IPS-15b (cell line): ENCODE results near the gene RPH3AL.

Experiments used
- H3K27me3 ChIP-seq: one replicate; pipeline ENCODE4 v1.6.1; 2013; ENCODE audit warnings: low read length; ENCODE audit not compliant: control insufficient read depth, insufficient read depth
- H3K36me3 ChIP-seq: one replicate; pipeline ENCODE4 v1.6.1; 2013; ENCODE audit warnings: low read length; ENCODE audit not compliant: control insufficient read depth, insufficient read depth
- H3K4me1 ChIP-seq: one replicate; pipeline ENCODE4 v1.6.1; 2013; ENCODE audit warnings: mild to moderate bottlenecking, low read length; ENCODE audit not compliant: control insufficient read depth, insufficient read depth
- H3K4me3 ChIP-seq: one replicate; pipeline ENCODE4 v1.5.1; 2013; ENCODE audit warnings: low read depth, low read length
- H3K9ac ChIP-seq: one replicate; pipeline ENCODE4 v1.6.1; 2013; ENCODE audit warnings: low read depth, mild to moderate bottlenecking, low read length
- H3K9me3 ChIP-seq: one replicate; pipeline ENCODE4 v1.6.1; 2013; ENCODE audit warnings: mild to moderate bottlenecking, low read length; ENCODE audit not compliant: control insufficient read depth, insufficient read depth

The RPH3AL gene

DNA sequence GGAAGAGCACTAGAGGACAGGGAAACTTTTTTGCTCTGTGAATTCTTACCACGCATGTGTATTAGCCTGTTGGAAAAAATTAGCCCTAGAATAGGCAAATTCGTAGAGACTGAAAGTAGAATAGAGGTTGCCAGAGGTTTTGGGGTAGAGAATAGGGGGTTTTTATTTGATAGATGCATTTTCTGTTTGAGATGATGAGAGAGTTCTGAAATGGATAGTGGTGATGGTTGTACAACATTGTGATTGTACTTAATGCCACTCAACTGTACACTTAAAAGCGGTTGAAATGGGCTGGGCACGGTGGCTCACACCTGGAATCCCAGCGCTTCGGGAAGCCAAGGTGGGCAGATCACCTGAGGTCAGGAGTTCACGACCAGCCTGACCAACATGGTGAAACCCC lies 163.2 kb downstream of the RPH3AL start:
- Histone ChIP-seq H3K4me1 (no peaks in the 10 kb centered on the region), H3K9me3 (no peaks in the 10 kb centered on the region), H3K36me3 (no peaks in the 10 kb centered on the region), H3K9ac (no peak overlapping the region), H3K27me3 (peaks cover 6% of the 10 kb centered on the region), H3K4me3 (no peak overlapping the region)

DNA sequence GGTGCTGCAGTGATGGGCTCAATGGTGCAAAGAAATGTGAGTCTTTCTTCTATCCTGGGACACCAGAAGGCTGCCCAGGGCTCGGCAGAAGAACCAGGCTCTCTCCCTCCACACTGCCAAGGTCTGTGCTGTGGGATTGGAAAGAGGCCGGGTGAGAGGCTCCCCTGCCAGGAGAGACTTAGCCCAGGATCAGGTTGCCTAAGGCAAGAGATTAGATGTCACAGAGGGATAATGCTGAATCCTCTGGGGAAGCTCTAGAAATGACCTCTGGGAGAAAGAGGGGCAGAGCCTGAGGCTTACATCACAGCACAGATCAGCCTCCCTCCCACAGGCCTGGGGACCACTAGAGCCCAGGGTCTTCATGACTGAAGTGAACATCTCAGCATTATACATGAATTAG lies 165.5 kb downstream of the RPH3AL start:
- Histone ChIP-seq H3K9ac (no peak overlapping the region), H3K36me3 (no peaks in the 10 kb centered on the region), H3K4me1 (peaks cover 2% of the 10 kb centered on the region), H3K4me3 (no peak overlapping the region), H3K27me3 (peaks cover 23% of the 10 kb centered on the region), H3K9me3 (no peaks in the 10 kb centered on the region)

DNA sequence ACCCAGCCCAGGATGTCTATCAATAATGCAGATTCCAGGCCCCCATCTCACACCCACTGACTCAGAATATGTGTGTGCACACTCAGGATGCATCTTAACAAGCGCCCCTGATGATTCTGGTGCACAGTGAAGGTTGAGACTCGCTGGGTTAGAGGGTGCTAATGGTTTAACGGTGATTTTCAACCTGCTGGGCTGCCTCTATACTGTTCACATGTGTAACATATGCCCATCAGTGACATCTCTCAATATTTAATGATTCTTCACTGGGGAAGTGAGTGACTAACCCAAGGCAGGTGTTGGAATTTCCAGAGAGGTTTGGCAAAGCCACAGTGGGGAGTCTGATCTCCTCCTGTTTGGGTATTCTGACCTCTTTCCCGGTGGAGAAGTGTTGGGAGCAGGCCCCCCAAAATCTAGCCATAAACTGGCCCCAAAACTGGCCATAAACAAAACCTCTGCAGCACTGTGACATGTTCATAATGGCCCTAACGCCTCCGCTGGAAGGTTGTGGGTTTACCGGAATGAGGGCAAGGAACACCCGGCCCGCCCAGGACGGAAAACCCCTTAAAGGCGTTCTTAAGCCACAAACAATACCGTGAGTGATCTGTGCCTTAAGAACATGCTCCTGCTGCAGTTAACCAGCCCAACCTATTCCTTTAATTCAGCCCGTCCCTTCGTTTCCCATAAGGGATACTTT lies 167.0 kb downstream of the RPH3AL start:
- H3K9me3 ChIP-seq: no peaks in the 10 kb centered on the region
- no peaks in the 10 kb centered on the region for H3K36me3 ChIP-seq
- no peak overlapping the region for H3K9ac ChIP-seq
- no peak overlapping the region for H3K4me3 ChIP-seq
- H3K27me3 ChIP-seq: peaks cover 29% of the 10 kb centered on the region
- peaks cover 3% of the 10 kb centered on the region for H3K4me1 ChIP-seq

DNA sequence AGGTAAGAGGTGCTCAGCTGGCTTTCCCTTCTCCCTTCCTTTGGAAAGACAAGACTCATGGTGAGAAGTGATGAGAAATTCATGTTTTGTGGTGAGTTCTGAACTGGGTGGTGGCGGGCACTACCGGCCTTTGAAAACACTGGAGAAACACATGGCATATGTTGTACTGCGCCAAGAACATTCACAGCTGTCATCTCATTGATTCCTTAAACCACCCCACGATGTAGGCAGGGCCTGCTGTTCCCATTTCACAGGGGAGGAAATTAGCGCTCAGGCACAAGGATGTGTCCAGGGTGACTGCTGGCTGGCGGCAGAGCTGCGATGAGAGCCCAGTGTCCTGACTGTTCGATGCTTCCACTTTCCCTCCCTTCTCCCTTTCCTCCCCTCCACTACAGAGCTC lies 169.6 kb downstream of the RPH3AL start:
- H3K4me3 ChIP-seq: no peak overlapping the region
- peaks cover 45% of the 10 kb centered on the region for H3K27me3 ChIP-seq

DNA sequence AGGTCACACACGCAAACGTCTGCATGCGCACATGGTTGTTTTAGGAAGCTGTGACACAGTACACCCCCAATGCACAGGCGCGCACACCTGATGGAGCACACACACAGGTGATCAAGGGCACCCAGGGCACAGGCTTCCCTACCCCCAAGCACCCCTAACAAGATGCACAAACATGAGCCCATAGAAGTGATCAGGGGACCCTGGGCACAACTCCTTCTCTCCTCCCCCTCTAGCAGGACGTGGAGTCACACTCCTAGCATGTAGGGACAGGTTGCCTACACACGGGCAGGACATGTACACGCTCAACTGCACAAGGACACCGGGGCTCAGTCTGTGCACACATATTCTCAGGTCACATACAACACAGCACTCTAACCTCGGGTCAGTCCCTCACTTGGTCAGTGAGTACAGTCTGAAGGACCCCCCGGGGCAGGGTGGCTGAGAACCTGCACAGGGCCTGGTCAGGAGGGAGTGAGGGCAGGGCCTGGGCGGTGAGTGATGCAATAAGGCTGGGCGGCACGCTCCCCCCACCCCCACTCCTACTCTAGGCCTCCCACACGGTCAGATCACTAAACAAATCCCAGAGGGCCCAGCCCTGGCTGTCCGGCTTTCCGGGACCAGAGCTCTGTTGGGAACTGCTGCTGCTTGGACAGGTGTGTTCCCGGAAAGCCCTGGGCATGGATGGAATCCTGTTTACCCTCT lies 170.4 kb downstream of the RPH3AL start:
- Histone ChIP-seq H3K9me3 (no peaks in the 10 kb centered on the region), H3K36me3 (no peaks in the 10 kb centered on the region), H3K4me3 (peak overlapping the region; percentile 53), H3K4me1 (peaks cover 3% of the 10 kb centered on the region), H3K9ac (no peak overlapping the region), H3K27me3 (peaks cover 45% of the 10 kb centered on the region)

More for the DNA sequence above, 169.6 kb downstream of the RPH3AL start:
- H3K4me1 ChIP-seq: peaks cover 3% of the 10 kb centered on the region
- H3K9me3 ChIP-seq: no peaks in the 10 kb centered on the region
- no peaks in the 10 kb centered on the region for H3K36me3 ChIP-seq
- H3K9ac ChIP-seq: no peak overlapping the region

DNA sequence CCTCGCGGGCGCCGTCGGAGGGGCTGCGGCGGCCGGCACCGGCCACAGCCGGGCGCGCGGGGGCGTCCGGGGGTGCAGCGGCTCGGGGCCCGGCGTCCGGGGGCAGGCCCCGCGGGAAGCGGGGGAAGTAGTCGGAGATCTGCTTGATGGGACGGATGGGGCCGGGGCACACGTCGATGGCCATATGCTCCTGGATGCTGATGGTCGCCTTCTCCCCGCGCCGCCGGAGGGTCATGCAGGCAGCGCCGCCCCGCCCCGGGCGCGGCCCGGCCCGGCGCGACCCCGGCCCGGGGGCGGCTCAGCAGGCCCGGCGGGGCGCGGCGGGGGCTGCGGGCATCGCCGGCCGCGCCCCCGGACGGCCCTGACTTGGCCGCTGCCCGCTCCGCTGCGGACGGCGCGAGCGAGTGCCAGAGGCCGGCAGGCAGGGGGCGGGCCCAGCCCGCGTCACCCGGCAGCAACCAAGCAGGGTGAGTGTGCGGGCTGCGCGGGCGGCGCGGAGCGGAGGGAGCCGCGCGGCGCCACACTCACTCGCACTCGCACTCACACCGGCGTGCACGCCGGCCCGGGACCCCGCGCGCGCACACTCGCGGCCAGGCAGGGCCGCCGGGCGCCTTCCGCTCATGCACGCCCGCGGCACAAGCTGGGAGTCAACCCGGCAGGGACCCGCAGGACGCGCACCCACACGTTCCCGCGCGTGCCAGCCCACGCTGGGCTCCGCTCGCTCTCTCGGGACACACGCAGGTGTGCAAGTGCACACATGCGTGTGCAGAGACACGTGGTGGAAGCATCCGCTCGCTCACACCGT lies 171.2 kb downstream of the RPH3AL start, which contains the start of gene DOC2B:
Gene DOC2B, minus strand, starts transcription at position 406 of the 805 bp plus-strand sequence. Its CDS starts 171 bp downstream, at position 235.
- H3K4me1 ChIP-seq: peaks cover 3% of the 10 kb centered on the region
- H3K27me3 ChIP-seq: peaks cover 47% of the 10 kb centered on the region
- H3K4me3 ChIP-seq: peak within 1 kb of the TSS; percentile 53
- no peak within 1 kb of the TSS for H3K9ac ChIP-seq
- no peaks in the 10 kb centered on the region for H3K9me3 ChIP-seq
- H3K36me3 ChIP-seq: no peaks in the 10 kb centered on the region

DNA sequence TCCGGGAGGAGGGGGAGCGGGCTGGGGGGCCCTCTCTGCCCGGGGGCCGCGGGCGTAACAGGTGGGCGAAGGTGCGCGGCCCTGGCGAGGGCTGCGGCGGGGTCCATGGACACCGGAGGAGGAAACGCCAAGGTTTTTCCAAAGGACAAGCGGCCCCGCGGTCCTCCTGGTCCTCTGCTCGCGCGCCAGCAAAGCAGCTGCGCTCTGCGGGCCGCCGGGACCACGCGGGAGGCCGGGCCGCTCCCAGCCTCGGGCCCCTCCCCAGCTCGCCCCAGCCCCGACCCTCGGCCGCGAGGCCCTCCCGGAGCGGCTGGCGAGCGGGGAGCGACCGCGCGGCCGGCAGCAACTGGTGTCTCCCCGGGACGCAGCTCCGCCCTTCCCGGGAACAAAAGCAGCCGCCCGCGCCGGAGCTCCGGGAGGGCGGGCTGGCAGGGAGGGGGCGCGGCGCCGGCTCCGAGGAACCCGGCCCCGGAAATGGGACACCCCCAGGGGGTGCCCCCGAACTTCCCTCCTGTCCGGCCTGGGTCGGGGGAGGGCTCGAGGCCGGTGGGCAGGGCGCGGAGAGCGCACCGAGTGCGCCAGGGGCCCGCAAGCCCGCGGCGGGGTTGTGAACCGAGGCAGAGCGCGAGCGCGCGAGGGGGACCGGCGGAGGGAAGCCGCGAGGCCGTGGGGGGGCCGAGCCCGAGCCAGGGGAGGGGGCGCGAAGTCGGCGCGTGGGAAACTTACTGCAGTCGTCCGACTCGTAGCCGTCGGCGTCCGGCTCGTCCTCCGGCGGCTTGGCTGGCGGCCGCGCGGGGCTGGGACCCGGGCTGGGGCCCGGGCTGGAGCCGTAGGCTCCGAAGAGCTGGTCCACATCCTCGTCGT lies 172.0 kb downstream of the RPH3AL start:
- Histone ChIP-seq H3K4me3 (peak overlapping the region; percentile 37), H3K9ac (no peak overlapping the region), H3K27me3 (peaks cover 47% of the 10 kb centered on the region)

DNA sequence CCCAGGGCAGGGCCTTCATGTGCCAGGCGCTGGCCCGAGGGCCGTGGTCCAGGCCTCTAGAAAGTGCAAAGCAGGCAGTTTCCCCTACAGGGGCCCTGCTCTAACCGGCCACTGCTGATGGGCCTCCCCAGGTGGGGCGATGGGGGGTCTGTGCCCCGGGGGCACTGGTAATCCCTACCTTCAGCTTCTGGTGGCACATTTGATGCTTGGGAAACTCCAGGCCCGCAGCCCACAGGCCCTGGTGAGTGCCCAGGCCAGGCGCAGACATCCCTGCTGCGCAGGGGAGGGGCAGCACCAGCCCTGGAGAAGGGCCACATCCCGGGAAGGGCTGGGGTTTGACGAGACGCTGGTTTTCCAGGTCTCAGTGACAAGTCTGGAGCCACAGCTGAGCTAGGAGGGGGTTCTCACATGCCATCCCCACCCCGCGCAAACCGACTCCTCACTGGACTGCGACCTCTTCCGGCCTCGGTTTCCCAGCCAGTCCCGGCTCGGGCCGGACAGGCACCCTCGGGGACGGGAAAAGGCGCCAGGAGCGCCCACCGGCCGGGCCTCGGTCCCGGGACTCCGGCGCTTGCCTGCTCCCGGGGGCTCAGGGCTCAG lies 172.7 kb downstream of the RPH3AL start:
- Histone ChIP-seq H3K9me3 (no peaks in the 10 kb centered on the region), H3K27me3 (peaks cover 45% of the 10 kb centered on the region), H3K4me3 (peak overlapping the region; percentile 37), H3K9ac (no peak overlapping the region), H3K4me1 (peaks cover 3% of the 10 kb centered on the region), H3K36me3 (no peaks in the 10 kb centered on the region)

More for the DNA sequence above, 172.0 kb downstream of the RPH3AL start:
- peaks cover 3% of the 10 kb centered on the region for H3K4me1 ChIP-seq
- no peaks in the 10 kb centered on the region for H3K9me3 ChIP-seq
- H3K36me3 ChIP-seq: no peaks in the 10 kb centered on the region

DNA sequence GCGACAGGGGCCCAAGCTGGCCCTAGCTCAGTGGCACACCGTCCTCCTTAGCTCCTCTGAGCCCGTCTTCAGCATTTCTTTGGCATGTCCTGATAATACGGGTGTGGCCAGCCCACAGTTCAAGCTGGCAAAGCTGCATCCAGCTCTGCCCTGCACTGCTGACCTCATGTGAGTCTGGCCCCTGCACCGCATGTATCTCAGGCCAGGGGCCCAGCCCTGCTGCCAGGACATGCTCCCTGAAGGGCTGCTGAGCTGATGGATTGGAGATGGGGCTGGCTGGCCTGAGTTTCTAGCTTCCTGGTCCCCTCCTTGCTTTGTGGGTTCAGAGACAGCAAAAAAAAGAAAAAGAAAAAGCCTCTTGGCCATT lies 173.6 kb downstream of the RPH3AL start:
- H3K4me1 ChIP-seq: peaks cover 3% of the 10 kb centered on the region
- H3K9me3 ChIP-seq: no peaks in the 10 kb centered on the region
- H3K9ac ChIP-seq: no peak overlapping the region
- H3K4me3 ChIP-seq: no peak overlapping the region
- H3K36me3 ChIP-seq: no peaks in the 10 kb centered on the region
- H3K27me3 ChIP-seq: peaks cover 38% of the 10 kb centered on the region

DNA sequence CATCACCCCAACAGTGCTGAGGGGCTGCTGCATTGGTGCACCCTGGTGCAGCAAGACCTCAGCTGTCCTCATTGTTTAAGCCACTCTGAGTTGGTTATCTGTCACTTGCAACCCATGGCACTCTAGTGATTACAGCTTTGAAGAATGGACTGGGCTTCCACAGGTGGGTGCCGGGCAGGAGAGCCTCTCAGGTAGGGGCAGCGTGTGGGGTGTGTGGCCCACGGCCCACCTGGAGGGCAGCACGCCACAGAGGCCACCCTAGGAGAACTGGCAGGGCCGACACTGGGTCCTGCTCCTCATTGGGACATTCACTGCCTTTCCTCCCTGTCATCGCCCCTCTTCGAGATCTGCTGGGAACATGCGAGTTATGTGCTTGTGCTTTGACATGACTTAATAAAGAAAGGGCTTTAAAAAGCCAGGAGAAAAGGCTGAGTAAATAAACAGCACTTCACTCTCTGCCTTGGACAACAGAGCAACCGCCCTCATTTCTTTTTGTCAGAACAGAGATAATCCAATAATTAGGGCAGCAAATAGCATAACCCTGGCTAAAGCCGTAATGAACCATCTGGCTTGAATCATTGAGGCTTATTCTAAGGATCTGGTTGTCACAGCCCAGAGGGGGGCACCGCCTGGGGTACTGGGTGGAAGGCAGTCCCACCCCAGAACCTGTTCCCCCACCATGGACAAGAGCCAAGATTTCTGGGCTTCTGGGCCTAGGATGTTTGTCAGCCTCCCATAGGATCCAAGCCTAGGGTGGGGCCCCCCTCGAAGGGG lies 174.1 kb downstream of the RPH3AL start:
- Histone ChIP-seq H3K4me1 (peaks cover 3% of the 10 kb centered on the region), H3K36me3 (no peaks in the 10 kb centered on the region), H3K9ac (no peak overlapping the region), H3K4me3 (no peak overlapping the region), H3K9me3 (no peaks in the 10 kb centered on the region), H3K27me3 (peaks cover 34% of the 10 kb centered on the region)
